Subcutaneous adipose tissue (tissue), 4 donors: ENCODE measurements around the gene ST8SIA6. TPM values are rescaled to one million over a fixed set of nuclear protein-coding genes. Genes with fewer than 3 reads are reported as not detected.

ENCODE experiments used
- CTCF ChIP-seq: fragments of 450-650 bp; IDR thresholded peaks from one replicate; pipeline ENCODE4 v1.5.1; 2016; ENCODE audit warnings: low read depth, mild to moderate bottlenecking, control low read depth, antibody characterized with exemption, moderate library complexity
- total RNA-seq, 4 donors: library from RNA; depleted of rRNA; stranded (reverse); fragments of >200 nt; gene quantifications; one replicate each; pipeline ENCODE4 v1.1.0, GENCODE V29; 2016

The ST8SIA6 gene
- total RNA-seq, 4 donors from 2014 or later, result 0.51 to 3.0 (median 1.3) TPM; not detected in 1

DNA sequence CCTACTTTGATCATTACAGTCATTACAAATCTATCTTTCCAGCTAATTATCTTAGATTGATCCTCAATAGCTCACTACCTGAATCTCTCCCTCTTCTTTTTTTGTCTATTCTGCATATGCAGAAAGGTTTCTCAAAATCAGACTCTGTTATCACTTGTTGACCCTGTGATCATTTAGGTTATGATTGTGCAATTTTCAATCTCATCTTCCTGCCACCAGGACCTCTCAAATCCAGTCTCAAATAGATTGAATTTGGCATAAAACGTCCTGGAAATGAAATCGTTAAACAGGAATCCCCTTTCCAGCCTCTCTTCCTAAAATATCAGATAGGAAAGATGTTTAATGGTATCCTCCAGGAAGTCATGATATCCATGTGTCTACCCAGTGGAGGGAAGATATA lies 96.6 kb downstream of the ST8SIA6 start:
- no peak for TF ChIP-seq CTCF

DNA sequence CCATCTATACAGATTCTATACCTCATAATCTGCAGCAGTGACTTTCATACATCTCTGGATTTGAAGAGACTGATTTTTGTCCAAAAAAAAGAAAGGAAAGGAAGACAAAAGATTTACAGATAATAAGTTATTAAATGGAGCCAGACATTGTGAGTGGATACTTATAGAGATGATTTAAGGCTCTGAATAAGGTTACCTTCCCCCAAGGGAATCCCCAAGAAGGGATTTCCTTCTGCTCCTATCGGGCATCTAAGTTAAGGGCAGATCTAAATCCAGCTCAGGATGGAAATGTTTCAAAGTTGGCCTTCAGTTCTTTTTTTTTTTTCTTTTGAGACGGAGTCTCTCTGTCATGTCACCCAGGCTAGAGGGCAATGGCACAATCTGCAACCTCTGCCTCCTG lies 97.6 kb downstream of the ST8SIA6 start:
- TF ChIP-seq CTCF, result no peak

DNA sequence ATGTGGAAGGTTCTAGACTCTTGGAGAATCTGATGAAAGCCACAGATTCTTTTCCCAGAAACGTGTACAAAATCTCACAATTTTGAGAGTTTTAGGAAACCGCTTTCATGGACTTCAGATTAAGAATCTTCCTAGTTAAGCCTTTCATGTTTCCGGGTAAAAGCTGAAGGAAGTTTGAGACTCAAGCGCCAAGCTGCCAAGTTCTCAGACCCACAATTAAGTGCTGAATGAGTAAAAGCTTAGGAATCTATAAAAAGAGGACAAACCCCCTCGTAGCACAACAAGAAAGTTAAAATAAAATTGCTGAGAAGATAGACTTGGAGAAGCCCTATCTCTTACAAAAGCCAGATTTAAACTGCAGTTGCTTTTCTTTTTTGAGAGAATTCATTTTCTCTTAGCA lies 99.6 kb downstream of the ST8SIA6 start:
- no peak for TF ChIP-seq CTCF

DNA sequence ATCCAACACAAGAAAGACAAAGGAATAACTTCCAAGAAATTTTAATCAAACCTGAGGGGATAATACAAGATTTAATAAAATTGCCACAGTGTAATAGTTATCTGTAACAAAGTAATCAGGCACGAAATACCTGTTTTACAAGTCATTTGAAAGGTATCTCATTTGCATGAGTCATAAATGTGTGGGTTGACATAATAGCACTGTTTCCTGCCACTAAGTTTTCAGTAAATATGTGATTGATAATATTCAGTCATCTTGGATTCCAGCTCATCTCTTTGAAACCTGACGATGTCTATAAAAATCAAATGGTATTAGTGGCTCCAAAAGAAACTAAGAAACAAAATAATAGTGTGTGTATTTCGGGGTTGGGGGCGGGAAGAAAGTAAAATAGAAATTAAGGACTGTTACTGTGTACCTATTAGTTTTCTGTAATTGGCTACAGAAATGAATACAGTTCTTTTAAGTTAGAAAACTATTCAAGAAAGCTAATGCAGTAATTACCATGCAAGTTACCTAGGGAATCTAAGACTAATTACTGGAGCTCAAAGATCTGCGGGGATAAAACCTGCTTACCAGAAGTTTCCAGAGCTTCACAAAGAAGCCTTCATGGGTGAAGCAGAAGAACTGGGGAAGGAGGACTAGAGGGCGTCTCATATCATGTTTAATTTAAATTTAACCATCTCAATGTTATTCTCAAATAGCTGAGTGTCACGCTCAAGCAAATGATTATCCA lies 100.7 kb downstream of the ST8SIA6 start:
- TF ChIP-seq CTCF, result no peak

- TF ChIP-seq CTCF, result no peak
These were observed 101.8 kb downstream of the ST8SIA6 start for GRCh38 chr10:17352583-17352982.

DNA sequence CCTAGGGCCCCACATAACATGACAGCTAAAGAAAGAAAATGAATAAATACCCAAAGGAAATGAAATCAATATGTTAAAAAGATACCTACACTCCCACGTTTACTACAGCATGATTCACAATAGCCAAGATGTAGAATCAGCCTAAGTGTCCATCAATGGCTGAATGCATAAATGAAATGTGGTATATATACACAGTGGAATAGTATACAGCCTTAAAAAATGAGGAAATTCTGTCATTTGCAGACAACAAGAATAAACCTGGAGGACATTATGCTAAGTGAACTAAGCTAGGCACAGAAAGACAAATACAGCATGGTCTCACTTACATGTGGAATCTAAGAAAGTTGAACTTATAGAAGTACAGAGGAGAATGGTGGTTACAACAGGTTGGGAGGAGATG lies 102.9 kb downstream of the ST8SIA6 start:
- TF ChIP-seq CTCF, result no peak

- TF ChIP-seq CTCF, result no peak
These were observed 104.7 kb downstream of the ST8SIA6 start for GRCh38 chr10:17349717-17350116.
